ENCODE measurements around the gene SLC5A3. TPM values are rescaled to one million over a fixed set of nuclear protein-coding genes. Genes with fewer than 3 reads are reported as not detected.

The SLC5A3 gene
- total RNA-seq, 1 donor from 2014 or later, result 17.4 TPM

DNA sequence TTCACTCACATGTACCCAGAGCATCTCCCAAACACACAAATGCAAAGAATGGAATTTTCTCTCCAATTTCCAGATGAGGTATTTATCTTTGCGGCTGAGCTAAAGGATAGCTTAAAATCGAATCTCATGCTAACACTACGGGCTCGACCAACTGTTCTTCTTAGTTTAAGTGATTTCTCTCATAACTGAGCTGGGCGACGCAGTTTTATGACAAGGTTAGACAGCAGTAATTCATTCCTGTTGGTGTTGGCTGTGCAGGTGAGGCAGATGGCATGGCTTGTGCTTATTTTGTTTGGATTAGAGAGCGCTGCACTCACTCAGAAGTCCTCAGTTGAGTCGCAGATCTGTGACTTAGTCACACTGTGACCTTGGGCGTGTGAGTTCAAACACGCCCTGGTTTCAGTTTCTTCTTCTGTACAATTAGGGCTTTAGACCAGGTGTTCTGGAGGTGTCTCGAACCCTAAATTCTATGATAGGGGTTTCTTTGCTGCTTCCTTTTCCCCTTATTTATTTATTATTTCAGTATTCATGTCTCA lies 41.5 kb upstream of the SLC5A3 start:
- DNase-seq, result no peak

DNA sequence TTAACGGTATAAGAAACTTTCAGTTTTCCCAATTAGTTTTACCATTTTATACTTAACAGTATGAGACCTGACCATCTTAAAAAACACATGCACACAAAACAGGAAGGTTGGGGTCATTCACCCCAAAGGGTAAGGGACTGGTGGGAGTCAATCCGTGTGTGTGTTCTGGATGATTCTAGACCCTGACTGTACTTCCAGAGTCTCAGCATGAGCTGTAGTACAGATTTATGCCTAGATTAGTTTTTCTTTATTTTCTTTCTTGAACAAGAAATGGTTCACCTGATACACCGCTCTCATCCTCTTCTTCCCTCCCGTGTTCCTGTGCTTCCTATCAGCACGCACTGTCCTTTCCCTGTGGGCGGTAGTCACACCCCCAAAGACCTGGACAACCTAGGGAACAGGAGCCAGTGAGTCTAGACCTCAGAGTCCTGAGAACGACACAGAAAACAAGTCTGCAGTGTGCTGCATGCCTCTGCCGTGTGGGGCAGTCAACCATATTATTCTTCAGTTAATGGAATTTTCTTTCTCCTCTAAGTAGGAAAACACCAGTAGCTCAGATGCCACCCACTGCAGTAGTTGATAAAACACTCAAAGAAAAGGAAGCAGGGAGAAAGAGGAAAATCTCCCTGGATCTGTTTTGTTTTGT lies 38.9 kb upstream of the SLC5A3 start:
- DNase-seq, result no peak
- TF ChIP-seq, protein P1, sequence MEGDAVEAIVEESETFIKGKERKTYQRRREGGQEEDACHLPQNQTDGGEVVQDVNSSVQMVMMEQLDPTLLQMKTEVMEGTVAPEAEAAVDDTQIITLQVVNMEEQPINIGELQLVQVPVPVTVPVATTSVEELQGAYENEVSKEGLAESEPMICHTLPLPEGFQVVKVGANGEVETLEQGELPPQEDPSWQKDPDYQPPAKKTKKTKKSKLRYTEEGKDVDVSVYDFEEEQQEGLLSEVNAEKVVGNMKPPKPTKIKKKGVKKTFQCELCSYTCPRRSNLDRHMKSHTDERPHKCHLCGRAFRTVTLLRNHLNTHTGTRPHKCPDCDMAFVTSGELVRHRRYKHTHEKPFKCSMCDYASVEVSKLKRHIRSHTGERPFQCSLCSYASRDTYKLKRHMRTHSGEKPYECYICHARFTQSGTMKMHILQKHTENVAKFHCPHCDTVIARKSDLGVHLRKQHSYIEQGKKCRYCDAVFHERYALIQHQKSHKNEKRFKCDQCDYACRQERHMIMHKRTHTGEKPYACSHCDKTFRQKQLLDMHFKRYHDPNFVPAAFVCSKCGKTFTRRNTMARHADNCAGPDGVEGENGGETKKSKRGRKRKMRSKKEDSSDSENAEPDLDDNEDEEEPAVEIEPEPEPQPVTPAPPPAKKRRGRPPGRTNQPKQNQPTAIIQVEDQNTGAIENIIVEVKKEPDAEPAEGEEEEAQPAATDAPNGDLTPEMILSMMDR (IDR thresholded peaks at IDR 0.05), result no peak
- no peak overlapping the region for H3K4me3 ChIP-seq

More for the DNA sequence above, 41.5 kb upstream of the SLC5A3 start:
- H3K9me3 ChIP-seq, result no peaks in the 10 kb centered on the region
- intact Hi-C loops (cut with DNase I), result no loop called here
- H3K4me1 ChIP-seq, result no peaks in the 10 kb centered on the region
- no peak overlapping the region for H3K4me3 ChIP-seq
- H3K36me3 ChIP-seq, result no peaks in the 10 kb centered on the region
- TF ChIP-seq, protein P1 (IDR thresholded peaks at IDR 0.05), result no peak
- no peaks in the 10 kb centered on the region for H3K27me3 ChIP-seq (ENCODE audit: low read depth)
- ATAC-seq, result no peak
- no peak overlapping the region for H3K27ac ChIP-seq

DNA sequence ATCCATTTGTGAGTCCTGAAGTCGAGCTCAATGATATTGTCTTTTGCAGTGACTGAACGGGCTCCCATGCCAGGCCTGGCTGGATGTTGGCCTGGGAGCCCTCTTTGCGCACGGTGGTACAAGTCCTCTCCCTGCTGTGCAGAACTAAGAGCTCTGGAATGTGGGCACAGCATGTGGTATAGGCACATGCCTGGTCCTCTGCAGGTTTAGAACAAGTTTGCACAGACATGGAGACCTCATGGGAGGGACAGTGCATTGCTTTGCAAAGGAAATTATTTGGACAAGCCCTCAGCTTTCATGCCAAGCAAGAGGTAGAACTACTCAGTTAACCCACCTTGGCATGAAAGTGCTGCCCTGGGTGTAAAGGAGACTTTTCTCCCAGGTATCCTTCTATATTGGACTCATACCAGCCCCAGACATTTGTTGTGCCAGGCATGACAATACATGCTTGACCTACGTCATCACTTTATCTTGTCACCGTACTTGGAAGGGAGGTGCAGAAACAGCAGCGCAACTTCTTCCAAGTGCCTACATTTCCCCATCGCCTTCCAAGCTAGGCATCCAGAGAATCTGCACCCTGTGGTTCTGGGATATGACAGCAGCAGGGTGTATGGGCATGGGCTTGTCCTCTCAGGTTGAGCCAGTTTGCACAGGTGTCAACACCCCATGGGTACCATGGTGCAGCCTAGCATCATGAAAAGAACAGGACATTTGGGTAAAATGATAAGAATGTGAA lies 37.6 kb upstream of the SLC5A3 start:
- DNase-seq, result no peak
- Histone ChIP-seq H3K4me1 (peaks cover 10% of the 10 kb centered on the region), H3K36me3 (no peaks in the 10 kb centered on the region), H3K27me3 (ENCODE audit: low read depth) (no peaks in the 10 kb centered on the region), H3K27ac (no peak overlapping the region), H3K9me3 (no peaks in the 10 kb centered on the region), H3K4me3 (no peak overlapping the region)
- intact Hi-C loops (cut with DNase I), result no loop called here
- TF ChIP-seq, protein P1 (IDR thresholded peaks at IDR 0.05), result no peak
- ATAC-seq, result no peak

More for the DNA sequence above, 38.9 kb upstream of the SLC5A3 start:
- no peaks in the 10 kb centered on the region for H3K9me3 ChIP-seq
- no peak for ATAC-seq
- no peaks in the 10 kb centered on the region for H3K27me3 ChIP-seq (ENCODE audit: low read depth)
- no peaks in the 10 kb centered on the region for H3K36me3 ChIP-seq
- H3K27ac ChIP-seq, result no peak overlapping the region
- peaks cover 3% of the 10 kb centered on the region for H3K4me1 ChIP-seq
- intact Hi-C loops (cut with DNase I), result no loop called here

DNA sequence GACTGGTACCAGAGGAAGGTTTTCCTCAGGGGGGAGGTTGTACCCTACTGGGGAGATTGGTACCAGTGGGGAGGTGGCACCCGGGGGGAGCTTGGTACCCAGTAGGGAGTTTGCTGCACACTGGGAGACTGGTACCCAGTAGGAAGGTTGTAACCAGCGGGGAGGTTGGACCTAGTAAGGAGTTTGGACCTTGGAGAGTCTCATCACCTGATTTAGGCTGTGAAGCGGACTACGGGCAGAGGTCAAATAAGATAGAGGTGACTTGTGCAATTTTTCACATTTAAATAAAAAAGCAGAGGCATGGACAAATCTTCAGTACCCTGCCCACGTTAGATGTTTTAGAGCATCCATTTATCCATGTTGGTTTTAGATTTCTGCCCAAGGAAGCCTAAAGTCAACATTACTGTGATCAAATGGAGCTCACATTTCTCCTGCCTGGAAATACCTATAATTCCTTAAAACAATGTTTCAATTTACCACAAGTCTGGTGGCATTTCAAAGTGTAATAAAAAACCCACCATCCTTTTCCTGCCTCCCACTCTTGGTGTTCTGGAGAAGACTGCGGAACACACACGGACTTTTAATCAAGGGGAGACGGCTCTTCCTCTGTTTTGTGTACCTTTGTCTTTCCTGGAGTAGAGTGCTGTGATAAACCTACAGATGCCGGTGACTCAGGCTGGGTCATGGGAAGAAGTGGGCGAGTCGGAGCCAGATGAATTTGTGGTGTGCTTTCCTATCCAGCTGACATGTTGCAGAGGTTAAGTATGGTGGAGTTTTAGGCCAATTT lies 36.2 kb upstream of the SLC5A3 start:
- no peaks in the 10 kb centered on the region for H3K27me3 ChIP-seq (ENCODE audit: low read depth)
- H3K9me3 ChIP-seq, result no peaks in the 10 kb centered on the region
- ATAC-seq (no peak), DNase-seq (no peak)
- no peak overlapping the region for H3K27ac ChIP-seq
- TF ChIP-seq, protein P1 (IDR thresholded peaks at IDR 0.05), result no peak
- H3K4me1 ChIP-seq, result peaks cover 10% of the 10 kb centered on the region
- no peak overlapping the region for H3K4me3 ChIP-seq
- H3K36me3 ChIP-seq, result no peaks in the 10 kb centered on the region
- intact Hi-C loops (cut with DNase I), result no loop called here

DNA sequence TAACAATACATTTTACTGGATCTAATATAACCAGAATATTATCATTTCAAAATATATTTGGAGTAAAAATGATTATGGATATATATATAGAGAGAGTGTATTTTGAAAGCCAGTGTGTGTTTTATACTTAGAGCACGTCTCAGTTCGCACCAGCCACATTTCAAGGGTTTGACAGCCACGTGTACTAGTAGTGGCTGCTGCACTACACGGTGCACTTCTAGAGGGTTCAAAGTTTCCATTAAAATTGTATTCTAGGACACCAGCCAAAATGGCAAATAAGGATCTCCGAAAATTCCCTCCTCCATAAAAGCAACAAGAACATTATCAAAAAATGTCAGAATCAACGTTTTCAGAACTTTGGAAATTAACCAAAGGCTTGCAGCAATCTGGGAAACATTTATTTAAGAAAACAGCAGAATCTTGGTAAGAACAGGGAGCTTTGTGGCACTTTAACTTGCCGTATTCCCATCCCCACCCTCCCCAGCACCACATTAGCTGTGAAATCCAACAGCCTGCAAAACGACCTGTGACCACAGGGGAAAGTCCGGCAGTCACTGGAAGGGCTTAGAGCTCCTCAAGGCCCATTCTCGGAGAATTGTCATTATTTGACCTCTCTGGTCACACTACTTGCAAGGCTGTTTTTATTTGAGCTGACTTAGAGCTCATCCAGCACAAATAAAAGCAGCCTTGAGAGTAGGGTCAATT lies 33.5 kb upstream of the SLC5A3 start:
- no peak for ATAC-seq
- Histone ChIP-seq H3K4me3 (no peak overlapping the region), H3K27me3 (ENCODE audit: low read depth) (no peaks in the 10 kb centered on the region), H3K27ac (no peak overlapping the region), H3K4me1 (peaks cover 10% of the 10 kb centered on the region), H3K36me3 (no peaks in the 10 kb centered on the region), H3K9me3 (no peaks in the 10 kb centered on the region)
- TF ChIP-seq, protein P1 (IDR thresholded peaks at IDR 0.05), result no peak
- intact Hi-C loops (cut with DNase I), result no loop called here
- DNase-seq, result no peak
